ENCODE data around the gene GJA1.
A peak's percentile ranks its signal among the peaks of the same experiment; 100 is the strongest.
"Not testable (repeated sequence)": the region's sequence is repeated elsewhere in the genome, so short reads cannot be mapped to it uniquely, and the experiment has no call there.

GJA1 gene

DNA sequence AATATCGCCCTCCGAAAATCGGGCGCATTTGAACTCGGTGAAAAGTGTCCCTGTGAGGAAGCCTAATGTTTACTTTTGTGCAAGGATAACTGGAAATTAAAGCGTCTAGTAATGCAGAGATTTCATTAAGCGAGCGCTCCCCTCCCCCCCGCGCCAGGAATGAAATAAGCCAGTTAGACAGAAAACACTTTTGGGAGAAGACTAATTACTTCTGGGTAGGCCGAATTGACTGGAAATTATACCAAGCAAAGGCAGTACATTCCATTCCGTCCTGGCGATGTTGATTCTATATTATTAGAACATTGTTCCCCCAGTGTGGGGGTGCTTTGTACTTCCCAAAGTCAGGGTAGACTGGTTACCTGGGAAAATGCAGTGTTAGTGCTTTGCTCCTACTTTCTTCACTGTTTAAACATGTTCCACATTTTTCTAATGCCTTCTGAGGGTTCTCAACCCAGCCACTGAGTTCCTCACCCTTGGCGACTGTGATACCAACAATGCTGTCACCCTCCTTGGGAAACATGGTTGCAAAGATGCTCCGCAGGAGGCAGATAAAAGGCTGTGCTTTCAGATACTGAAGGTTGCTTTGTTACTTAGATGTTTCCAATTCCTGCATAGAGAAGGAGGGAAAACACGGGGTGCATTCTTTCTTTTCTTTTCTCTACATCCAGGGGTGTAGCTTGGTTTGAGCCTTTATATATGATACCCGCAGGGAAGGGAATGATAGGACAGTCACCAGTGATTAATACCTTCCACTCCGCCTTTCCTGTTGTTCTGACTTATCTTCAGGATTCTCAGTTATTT is 2.6 kb downstream of the GJA1 start:
- no peak for DNase-seq

GRCh38 chr6:121438869-121439268 is 3.4 kb downstream of the GJA1 start:
- DNase-seq: no peak

GRCh38 chr6:121439475-121439874 is 4.0 kb downstream of the GJA1 start:
- DNase-seq: no peak

GRCh38 chr6:121439926-121440325 is 4.5 kb downstream of the GJA1 start:
- DNase-seq: no peak

DNA sequence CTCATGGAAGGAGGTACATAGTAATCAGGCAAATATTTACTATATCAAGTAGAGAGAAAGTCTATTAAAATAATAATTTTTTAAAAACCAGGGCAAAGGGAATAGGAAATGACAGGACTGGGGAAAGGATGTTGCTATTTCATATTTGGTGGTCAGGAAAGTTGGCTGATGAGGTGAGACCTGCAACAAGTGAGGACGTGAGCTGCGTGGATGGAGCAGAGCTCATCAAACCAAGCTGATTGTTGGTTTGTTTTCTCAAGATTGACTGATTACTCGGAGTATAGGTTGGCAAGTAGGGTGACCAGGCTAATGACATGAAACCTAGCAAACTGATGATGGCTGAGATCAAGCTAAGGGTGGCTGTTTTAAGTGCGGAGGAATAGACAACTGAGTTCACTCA is 6.0 kb downstream of the GJA1 start:
- no peak for DNase-seq

DNA sequence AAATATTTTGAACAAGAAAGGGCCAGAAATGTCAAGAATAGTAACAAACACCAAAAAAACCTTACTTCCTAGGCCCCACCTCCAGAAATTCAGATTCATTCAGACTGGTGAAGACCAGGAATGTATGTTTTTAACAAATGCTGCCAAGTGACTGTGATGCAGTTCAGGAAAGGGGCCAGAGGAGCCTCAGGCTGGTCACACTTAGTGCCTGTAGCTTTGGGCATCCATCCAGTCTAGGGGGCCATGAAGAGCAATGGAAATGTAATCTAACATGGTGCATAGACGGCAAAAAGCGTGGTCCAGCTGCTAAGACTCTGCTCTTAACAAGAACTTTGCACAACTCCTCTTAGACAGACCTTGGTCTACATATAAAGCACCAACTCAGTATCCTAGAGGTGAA is 7.1 kb downstream of the GJA1 start:
- DNase-seq: no peak

DNA sequence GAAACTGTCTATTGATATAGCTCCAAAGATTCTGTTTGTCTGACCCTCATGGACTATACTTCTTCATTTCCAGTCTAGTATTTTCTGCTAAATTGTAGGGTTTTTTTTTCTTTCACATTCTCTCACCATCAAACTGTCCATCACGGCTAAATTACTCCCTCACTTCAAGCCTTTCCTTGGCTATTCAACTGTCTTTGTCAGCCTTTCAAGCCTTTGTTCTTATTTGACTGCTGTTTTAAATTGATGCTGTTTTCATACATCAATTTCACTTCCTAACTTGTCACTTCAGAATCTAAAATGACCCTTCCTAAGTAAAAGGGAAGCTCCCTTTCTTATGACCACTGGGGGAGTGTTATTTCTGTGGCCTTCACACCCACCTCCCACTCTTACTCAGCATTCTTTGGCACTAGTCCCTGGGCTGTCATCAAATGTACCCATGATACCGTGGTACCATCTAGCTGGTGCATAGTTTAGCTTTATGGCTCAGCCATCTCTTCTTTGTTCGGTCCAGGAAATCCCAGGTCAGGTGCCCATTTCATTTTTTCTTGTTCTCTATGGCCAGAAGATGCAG is 8.6 kb downstream of the GJA1 start:
- no peak for DNase-seq

GRCh38 chr6:121446705-121447104 is 11.3 kb downstream of the GJA1 start:
- not testable (repeated sequence) for DNase-seq

DNA sequence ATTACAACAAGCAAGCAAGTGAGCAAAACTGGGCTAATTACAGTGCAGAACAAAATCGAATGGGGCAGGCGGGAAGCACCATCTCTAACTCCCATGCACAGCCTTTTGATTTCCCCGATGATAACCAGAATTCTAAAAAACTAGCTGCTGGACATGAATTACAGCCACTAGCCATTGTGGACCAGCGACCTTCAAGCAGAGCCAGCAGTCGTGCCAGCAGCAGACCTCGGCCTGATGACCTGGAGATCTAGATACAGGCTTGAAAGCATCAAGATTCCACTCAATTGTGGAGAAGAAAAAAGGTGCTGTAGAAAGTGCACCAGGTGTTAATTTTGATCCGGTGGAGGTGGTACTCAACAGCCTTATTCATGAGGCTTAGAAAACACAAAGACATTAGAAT is 12.3 kb downstream of the GJA1 start:
- not testable (repeated sequence) for DNase-seq

- DNase-seq: not testable (repeated sequence)
Observed at GRCh38 chr6:121448528-121448927, 13.1 kb downstream of the GJA1 start.

DNA sequence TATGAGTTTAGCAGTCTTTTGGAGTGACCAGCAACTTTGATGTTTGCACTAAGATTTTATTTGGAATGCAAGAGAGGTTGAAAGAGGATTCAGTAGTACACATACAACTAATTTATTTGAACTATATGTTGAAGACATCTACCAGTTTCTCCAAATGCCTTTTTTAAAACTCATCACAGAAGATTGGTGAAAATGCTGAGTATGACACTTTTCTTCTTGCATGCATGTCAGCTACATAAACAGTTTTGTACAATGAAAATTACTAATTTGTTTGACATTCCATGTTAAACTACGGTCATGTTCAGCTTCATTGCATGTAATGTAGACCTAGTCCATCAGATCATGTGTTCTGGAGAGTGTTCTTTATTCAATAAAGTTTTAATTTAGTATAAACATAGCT is 13.9 kb downstream of the GJA1 start:
- DNase-seq: no peak

DNA sequence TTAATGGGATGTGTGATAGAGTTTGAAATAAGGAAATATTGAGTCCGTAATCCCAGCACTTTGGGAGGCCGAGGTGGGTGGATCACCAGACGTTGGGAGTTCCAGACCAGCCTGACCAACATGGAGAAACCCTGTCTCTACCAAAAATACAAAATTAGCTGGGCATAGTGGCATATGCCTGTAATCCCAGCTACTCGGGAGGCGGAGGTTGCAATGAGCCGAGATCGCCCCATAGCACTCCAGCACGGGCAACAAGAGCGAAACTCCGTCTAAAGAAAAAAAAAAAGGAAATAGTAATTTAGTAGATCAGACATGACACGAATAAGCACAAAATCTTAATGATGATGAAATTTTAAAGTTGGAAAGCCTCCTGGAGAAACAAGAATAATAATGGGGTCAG is 14.8 kb downstream of the GJA1 start:
- no peak for DNase-seq

DNA sequence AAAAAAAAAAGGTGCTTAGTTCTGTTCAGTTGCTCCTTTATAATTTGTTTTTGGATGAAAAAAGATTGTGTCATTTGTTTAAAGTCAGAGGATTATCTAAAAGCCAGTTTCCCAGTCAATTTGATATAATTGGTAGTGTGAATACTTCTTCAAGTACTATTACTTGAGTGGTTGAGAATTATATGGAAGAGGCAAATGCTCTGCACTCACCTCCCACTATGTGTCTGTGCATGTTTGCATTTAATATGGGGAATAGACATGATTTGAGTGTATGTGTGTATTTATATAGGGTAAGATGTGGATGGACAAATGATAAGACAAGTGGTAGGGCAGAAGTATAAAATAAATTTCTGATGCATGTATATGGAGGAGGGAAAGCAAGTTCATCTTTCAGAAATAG is 15.8 kb downstream of the GJA1 start:
- DNase-seq: no peak

DNA sequence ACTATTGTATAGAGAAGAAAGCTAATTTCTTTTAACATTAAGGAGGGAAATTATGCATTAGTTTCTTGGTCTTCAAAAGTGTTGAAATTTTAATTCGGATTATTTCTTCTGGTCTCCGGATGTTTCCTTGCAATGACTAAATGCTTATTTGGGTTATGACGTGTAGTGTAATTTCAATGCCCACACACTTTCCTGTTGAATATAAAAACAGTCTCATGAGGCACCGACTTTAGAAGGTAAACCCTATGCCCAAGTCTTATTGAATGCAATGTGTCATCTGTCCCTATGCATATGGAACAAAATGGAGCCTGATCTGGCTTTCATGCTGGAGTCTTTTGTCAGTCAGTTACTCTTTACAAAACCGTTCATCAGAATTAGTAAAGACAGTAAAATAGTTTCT is 17.7 kb downstream of the GJA1 start:
- no peak for DNase-seq

GRCh38 chr6:121460170-121460569 is 24.7 kb downstream of the GJA1 start:
- DNase-seq: no peak

- DNase-seq: no peak
Observed at GRCh38 chr6:121463087-121463486, 27.6 kb downstream of the GJA1 start.

DNA sequence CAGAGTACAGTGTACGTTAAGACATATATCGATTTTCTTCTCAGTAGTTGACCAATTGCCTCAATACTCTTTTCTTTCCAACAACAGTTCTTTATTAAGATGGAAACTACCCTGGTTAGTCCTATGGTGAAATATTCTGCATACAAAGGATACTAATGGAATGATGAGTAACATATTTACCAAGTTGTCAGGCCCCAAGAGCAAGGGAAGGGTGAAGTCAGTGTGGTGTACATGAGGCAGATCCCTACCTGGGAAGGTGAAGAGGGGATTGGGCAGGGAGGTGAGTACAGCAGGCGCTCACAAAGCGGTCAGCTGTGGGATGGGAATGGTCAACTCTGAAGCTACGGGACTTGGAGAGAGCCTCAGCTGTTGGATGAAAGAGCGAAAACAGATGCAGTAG is 29.7 kb downstream of the GJA1 start:
- DNase-seq: no peak

- no peak for DNase-seq
Observed at GRCh38 chr6:121479486-121480098, 44.1 kb downstream of the GJA1 start.

- DNase-seq: no peak
Observed at GRCh38 chr6:121480099-121480713, 44.8 kb downstream of the GJA1 start.

GRCh38 chr6:121482004-121482693 is 46.7 kb downstream of the GJA1 start:
- DNase-seq: no peak

DNA sequence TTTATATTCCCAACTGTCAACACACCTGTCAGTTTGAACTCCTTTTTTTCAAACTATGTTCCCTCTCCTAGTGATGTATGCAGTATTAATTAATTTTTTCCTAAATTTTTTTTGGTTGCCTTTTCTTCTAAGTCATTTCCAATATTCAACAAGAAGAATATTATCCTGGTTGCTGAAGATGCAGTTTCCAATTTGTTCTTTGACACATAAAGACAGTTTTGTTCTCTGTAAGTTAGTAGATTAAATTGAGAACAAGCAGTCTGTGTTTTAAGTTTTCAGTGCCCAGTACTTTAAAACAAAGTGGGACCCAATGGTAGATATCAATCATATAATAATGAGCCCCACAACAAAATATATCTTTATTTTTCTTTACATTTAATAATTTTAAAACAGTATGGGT is 47.3 kb downstream of the GJA1 start:
- DNase-seq: no peak

- no peak for DNase-seq
Observed at GRCh38 chr6:121485359-121485811, 49.9 kb downstream of the GJA1 start.

GRCh38 chr6:121491576-121491975 is 56.1 kb downstream of the GJA1 start:
- DNase-seq: peak; percentile 58
